SK-N-SH (cell line): Measurements from ENCODE around the gene CBX3. TPM values are rescaled to one million over a fixed set of nuclear protein-coding genes. Genes with fewer than 3 reads are reported as not detected.

Experiments
- CTCF ChIA-PET: fragments of 300-600, 350-600 bp; formaldehyde crosslinking; extraction: SDS; loops from one replicate; lab custom pipeline; 2021; lab: Yijun Ruan, JAX
- POLR2A ChIA-PET: fragments of 350-600 bp; sonication (Branson Sonifier 250); formaldehyde crosslinking; extraction: SDS; loops from one replicate; lab custom pipeline; 2020; ENCODE audit warnings: antibody characterized with exemption, inconsistent platforms; lab: Yijun Ruan, JAX
- DNase-seq: peaks from one replicate; pipeline ENCODE4 v3.0.0; 2012
- H2AFZ ChIP-seq: fragments of 200-600 bp; sonication (generic); 2 replicates; pipeline ENCODE4 v1.8.1; 2016; ENCODE audit warnings: antibody characterized with exemption, mild to moderate bottlenecking, low read depth
- H3F3A ChIP-seq: fragments of 200-600 bp; sonication (generic); replicated peaks from 2 replicates; pipeline ENCODE3; 2016; ENCODE audit warnings: antibody characterized with exemption, mild to moderate bottlenecking; ENCODE audit not compliant: insufficient read depth
- H3K27ac ChIP-seq, 2 experiments: fragments of 200-500 bp in 1 of 2; fragments of 200-600 bp in 1 of 2; sonication (Bioruptor generic) in 1 of 2; sonication (generic), shearing (Covaris generic) in 1 of 2; 2 replicates each; pipeline versions ENCODE4 v1.5.1 to v1.6.1; 2014 to 2016; ENCODE audit warnings: low read depth in 2 of 2, inconsistent platforms in 1 of 2, low read length in 1 of 2, mild to moderate bottlenecking in 1 of 2, mixed read lengths in 1 of 2
- H3K27me3 ChIP-seq: fragments of 200-600 bp; sonication (generic), shearing (Covaris generic); 2 replicates; pipeline ENCODE4 v1.6.1; 2016; ENCODE audit warnings: mixed run types; ENCODE audit not compliant: insufficient read depth
- H3K36me3 ChIP-seq, 2 experiments: fragments of 200-500 bp in 1 of 2; fragments of 200-600 bp in 1 of 2; sonication (Bioruptor generic) in 1 of 2; sonication (generic) in 1 of 2; replicated peaks in 1 of 2; 2 replicates each; pipeline versions ENCODE3 to v1.5.1; 2014 to 2016; ENCODE audit warnings: low read length in 1 of 2, mild to moderate bottlenecking in 1 of 2; ENCODE audit not compliant: insufficient read depth in 2 of 2, control insufficient read depth in 1 of 2
- H3K4me1 ChIP-seq, 2 experiments: fragments of 200-500 bp in 1 of 2; fragments of 200-600 bp in 1 of 2; sonication (Bioruptor generic) in 1 of 2; sonication (generic), shearing (Covaris generic) in 1 of 2; 2 replicates each; pipeline versions ENCODE4 v1.5.1 to v1.6.1; 2014 to 2016; ENCODE audit warnings: low read depth in 1 of 2, low read length in 1 of 2, mixed run types in 1 of 2; ENCODE audit not compliant: insufficient read depth in 2 of 2, control insufficient read depth in 1 of 2
- H3K4me2 ChIP-seq: fragments of 200-600 bp; sonication (generic), shearing (Covaris generic); 2 replicates; pipeline ENCODE4 v1.6.1; 2017; ENCODE audit warnings: mixed run types
- H3K4me3 ChIP-seq, 2 experiments: fragments of 200-500 bp in 1 of 2; fragments of 200-600 bp in 1 of 2; sonication (Bioruptor generic) in 1 of 2; sonication (generic), shearing (Covaris generic) in 1 of 2; 2 replicates each; pipeline versions ENCODE4 v1.5.1 to v1.8.1; 2014 to 2016; ENCODE audit warnings: low read depth in 2 of 2, inconsistent platforms in 1 of 2, low read length in 1 of 2, mild to moderate bottlenecking in 1 of 2, mixed read lengths in 1 of 2, moderate library complexity in 1 of 2
- H3K79me2 ChIP-seq: fragments of 200-600 bp; sonication (generic); 2 replicates; pipeline ENCODE4 v1.8.1; 2017; ENCODE audit warnings: mild to moderate bottlenecking; ENCODE audit not compliant: insufficient read depth
- H3K9ac ChIP-seq: fragments of 200-600 bp; sonication (generic); 2 replicates; pipeline ENCODE4 v1.6.1; 2017; ENCODE audit warnings: mixed run types
- H3K9me2 ChIP-seq: fragments of 200-600 bp; sonication (generic); 2 replicates; pipeline ENCODE4 v1.6.1; 2017; ENCODE audit warnings: mixed run types
- H3K9me3 ChIP-seq: fragments of 200-600 bp; sonication (generic); 2 replicates; pipeline ENCODE4 v1.6.1; 2017; ENCODE audit warnings: mixed run types, mild to moderate bottlenecking, moderate library complexity
- H4K20me1 ChIP-seq: fragments of 200-600 bp; sonication (generic); 2 replicates; pipeline ENCODE4 v1.6.1; 2017; ENCODE audit warnings: mild to moderate bottlenecking, mixed run types; ENCODE audit not compliant: insufficient read depth
- CHD2 ChIP-seq: fragments of 150-350 bp; IDR thresholded peaks from 2 replicates; pipeline ENCODE4 v1.6.1; 2018; ENCODE audit warnings: low read length; ENCODE audit not compliant: partially characterized antibody
- ELF1 ChIP-seq: IDR thresholded peaks from 2 replicates; pipeline ENCODE4 v1.4.0; 2012
- FOXJ3 ChIP-seq: sonication (generic); formaldehyde crosslinking; IDR thresholded peaks from 2 replicates; pipeline ENCODE4 v1.5.1; 2020; ENCODE audit warnings: mild to moderate bottlenecking, missing genetic modification reagents
- MAX ChIP-seq: IDR thresholded peaks from 2 replicates; pipeline ENCODE4 v1.4.0; 2012; ENCODE audit warnings: low read depth
- NFIC ChIP-seq: IDR thresholded peaks from 2 replicates; pipeline ENCODE4 v1.4.0; 2012; ENCODE audit warnings: borderline replicate concordance
- PBX3 ChIP-seq: IDR thresholded peaks from 2 replicates; pipeline ENCODE4; 2012
- RAD21 ChIP-seq: IDR thresholded peaks from 2 replicates; pipeline ENCODE4 v1.6.1; 2012; ENCODE audit warnings: mild to moderate bottlenecking, low read length
- RCOR1 ChIP-seq: fragments of 150-350 bp; IDR thresholded peaks from 2 replicates; pipeline ENCODE4 v1.6.1; 2017; ENCODE audit warnings: antibody characterized with exemption, low read length
- RFX5 ChIP-seq: IDR thresholded peaks from 2 replicates; pipeline ENCODE4 v1.6.1; 2012; ENCODE audit warnings: mild to moderate bottlenecking, improper control_type of control experiment, low read length
- SIN3A ChIP-seq: IDR thresholded peaks from 2 replicates; pipeline ENCODE4 v1.6.1; 2012; ENCODE audit warnings: low read depth, mild to moderate bottlenecking, low read length, moderate library complexity, borderline replicate concordance
- SMC3 ChIP-seq: IDR thresholded peaks from 2 replicates; pipeline ENCODE4 v1.6.1; 2012; ENCODE audit warnings: low read depth, low read length, improper control_type of control experiment
- TCF12 ChIP-seq: IDR thresholded peaks from 2 replicates; pipeline ENCODE4 v1.4.0; 2012
- TEAD4 ChIP-seq: IDR thresholded peaks from 2 replicates; pipeline ENCODE4 v1.4.0; 2012; ENCODE audit warnings: mild to moderate bottlenecking, borderline replicate concordance; ENCODE audit not compliant: insufficient read depth
- USF1 ChIP-seq: IDR thresholded peaks from 2 replicates; pipeline ENCODE4 v1.4.0; 2012; ENCODE audit warnings: low read depth, borderline replicate concordance
- USF2 ChIP-seq: fragments of 150-350 bp; IDR thresholded peaks from 2 replicates; pipeline ENCODE4 v1.6.1; 2017; ENCODE audit warnings: antibody characterized with exemption, low read length, low read depth, borderline replicate concordance
- YY1 ChIP-seq: IDR thresholded peaks from 2 replicates; pipeline ENCODE4 v1.4.0; 2012; ENCODE audit warnings: low read depth, mild to moderate bottlenecking
- WGBS: methylation state at CpG from one replicate; pipeline ENCODE4 v1.1.6; 2017; ENCODE audit warnings: low lambda C conversion rate; 5-methylcytosine and 5-hydroxymethylcytosine counted together
- polyA plus RNA-seq, 3 experiments: library from polyadenylated mRNA; depleted of rRNA; stranded (reverse); fragments of >200 nt; gene quantifications; 2 replicates each; pipeline ENCODE4 v1.2.3, GENCODE V29; 2012

CBX3 gene
- polyA plus RNA-seq, 1 of the 3 experiments (the other 2 are of a cell fraction), result 97.0 TPM

- peaks cover 58% of the 10 kb centered on the region for H3F3A ChIP-seq
- no peak overlapping the region for H3K4me3 ChIP-seq
- POLR2A ChIA-PET, result interaction anchor here (1.2 to 1.7 kb wide), 4 partner anchors 9 to 22 kb away, joined by 3 to 7 read pairs (median 5); partner anchors contain the start of genes CBX3 and HNRNPA2B1
- H3K9ac ChIP-seq, result no peak overlapping the region
- H3K27me3 ChIP-seq, result no peaks in the 10 kb centered on the region
- peaks cover 3 to 12% of the 10 kb centered on the region in 2 experiments for H3K36me3 ChIP-seq
- CTCF ChIA-PET, result interaction anchor here (0.9 to 5.9 kb wide), 5 partner anchors 8 to 89 kb away, joined by 3 to 42 read pairs (median 7); no protein-coding TSS in a partner anchor
- no peaks in the 10 kb centered on the region for H3K9me3 ChIP-seq
- H3K4me2 ChIP-seq, result no peak overlapping the region
- no peak overlapping the region for H2AFZ ChIP-seq
- TF ChIP-seq SIN3A (no peak), TCF12 (no peak), USF1 (no peak), MAX (no peak), FOXJ3 (CRISPR knock-in tag) (no peak), CHD2 (no peak), TEAD4 (no peak)
- peaks cover 2% of the 10 kb centered on the region; the same call in 1 of the 2 replicates for H3K79me2 ChIP-seq
- no peak overlapping the region for H3K27ac ChIP-seq
- no peaks in the 10 kb centered on the region for H3K4me1 ChIP-seq
- H3K9me2 ChIP-seq, result no peaks in the 10 kb centered on the region
- WGBS, result 82% methylated on average over 8 of the region's 8 CpGs
- peaks cover 14% of the 10 kb centered on the region; the same call in 1 of the 2 replicates for H4K20me1 ChIP-seq
- DNase-seq, result no peak
These were observed 21.6 kb upstream of the CBX3 start for GRCh38 chr7:26179826-26180497.

- no peak overlapping the region for H3K4me2 ChIP-seq
- peaks cover 66% of the 10 kb centered on the region for H3F3A ChIP-seq
- CTCF ChIA-PET, result interaction anchor here (1.1 to 5.9 kb wide), 5 partner anchors 8 to 288 kb away, joined by 5 to 42 read pairs (median 7); no protein-coding TSS in a partner anchor
- peak overlapping the region in 1 of 2 experiments; percentile 34; a peak in 1 of 4 replicates for H3K27ac ChIP-seq
- no peaks in the 10 kb centered on the region for H3K9me2 ChIP-seq
- H3K9ac ChIP-seq, result no peak overlapping the region
- H3K79me2 ChIP-seq, result no peaks in the 10 kb centered on the region
- no peak for TF ChIP-seq RCOR1
- no peak for TF ChIP-seq ELF1
- TF ChIP-seq PBX3, result no peak
- TF ChIP-seq NFIC, result no peak
- TF ChIP-seq RFX5, result no peak
- TF ChIP-seq USF2, result no peak
- TF ChIP-seq MAX, result no peak
- TF ChIP-seq SMC3, result no peak
- no peak for TF ChIP-seq YY1
- TF ChIP-seq RAD21, result no peak
- TF ChIP-seq TEAD4, result no peak
- no peak for TF ChIP-seq USF1
- TF ChIP-seq, all 33 proteins: peak for 0
- Histone ChIP-seq H3K9me3 (no peaks in the 10 kb centered on the region), H3K36me3 (peaks cover 6 to 19% of the 10 kb centered on the region in 2 experiments), H3K27me3 (no peaks in the 10 kb centered on the region), H3K4me3 (no peak overlapping the region), H2AFZ (no peak overlapping the region), H3K4me1 (no peaks in the 10 kb centered on the region), H4K20me1 (peaks cover 14% of the 10 kb centered on the region; the same call in 1 of the 2 replicates)
- WGBS, result 95% methylated on average over 5 of the region's 5 CpGs
- POLR2A ChIA-PET, result interaction anchor here (1.3 to 1.7 kb wide), 3 partner anchors 8 to 19 kb away, joined by 4 to 7 read pairs (median 6); partner anchors contain the start of gene HNRNPA2B1
- DNase-seq, result no peak
These were observed 20.8 kb upstream of the CBX3 start for GRCh38 chr7:26180792-26181198.
